Measurements from ENCODE around the gene DEDD2.

DNA sequence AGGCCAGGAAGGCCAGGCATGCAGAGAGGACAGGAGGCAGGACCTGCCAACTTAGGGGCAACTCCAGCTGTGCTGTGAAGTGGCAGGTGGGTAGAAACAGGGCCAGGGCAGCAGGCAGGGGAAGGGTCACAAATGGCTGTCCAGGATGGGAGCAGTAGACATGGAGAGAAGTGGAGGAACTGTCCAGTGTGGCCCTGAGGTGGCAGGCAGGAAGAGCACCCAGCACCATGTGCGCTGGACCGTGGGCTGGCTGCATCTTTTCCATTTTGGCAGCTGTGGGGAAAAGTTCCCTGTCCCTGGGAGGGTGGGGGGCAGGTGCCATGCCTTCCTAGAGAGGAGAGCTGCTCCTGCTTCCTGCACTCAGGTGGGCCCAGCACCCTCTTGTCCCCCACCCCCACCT, 13.8 kb downstream of the DEDD2 start:
- TF ChIP-seq POLR2AphosphoS5 (IDR thresholded peaks at IDR 0.05) (no peak), EZH2 (IDR thresholded peaks at IDR 0.05; ENCODE audit: borderline replicate concordance, insufficient read depth, low read length, poor library complexity, severe bottlenecking) (no peak), EP300 (conservative IDR thresholded peaks at IDR 0.05; ENCODE audit: poor library complexity, severe bottlenecking) (no peak), TAF1 (IDR thresholded peaks at IDR 0.05; ENCODE audit: low read depth) (no peak), RAD21 (conservative IDR thresholded peaks at IDR 0.05) (no peak)
- TF ChIP-seq, protein P1, sequence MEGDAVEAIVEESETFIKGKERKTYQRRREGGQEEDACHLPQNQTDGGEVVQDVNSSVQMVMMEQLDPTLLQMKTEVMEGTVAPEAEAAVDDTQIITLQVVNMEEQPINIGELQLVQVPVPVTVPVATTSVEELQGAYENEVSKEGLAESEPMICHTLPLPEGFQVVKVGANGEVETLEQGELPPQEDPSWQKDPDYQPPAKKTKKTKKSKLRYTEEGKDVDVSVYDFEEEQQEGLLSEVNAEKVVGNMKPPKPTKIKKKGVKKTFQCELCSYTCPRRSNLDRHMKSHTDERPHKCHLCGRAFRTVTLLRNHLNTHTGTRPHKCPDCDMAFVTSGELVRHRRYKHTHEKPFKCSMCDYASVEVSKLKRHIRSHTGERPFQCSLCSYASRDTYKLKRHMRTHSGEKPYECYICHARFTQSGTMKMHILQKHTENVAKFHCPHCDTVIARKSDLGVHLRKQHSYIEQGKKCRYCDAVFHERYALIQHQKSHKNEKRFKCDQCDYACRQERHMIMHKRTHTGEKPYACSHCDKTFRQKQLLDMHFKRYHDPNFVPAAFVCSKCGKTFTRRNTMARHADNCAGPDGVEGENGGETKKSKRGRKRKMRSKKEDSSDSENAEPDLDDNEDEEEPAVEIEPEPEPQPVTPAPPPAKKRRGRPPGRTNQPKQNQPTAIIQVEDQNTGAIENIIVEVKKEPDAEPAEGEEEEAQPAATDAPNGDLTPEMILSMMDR (IDR thresholded peaks at IDR 0.05; ENCODE audit: poor library complexity, severe bottlenecking) = no peak
- TF ChIP-seq, protein P2, sequence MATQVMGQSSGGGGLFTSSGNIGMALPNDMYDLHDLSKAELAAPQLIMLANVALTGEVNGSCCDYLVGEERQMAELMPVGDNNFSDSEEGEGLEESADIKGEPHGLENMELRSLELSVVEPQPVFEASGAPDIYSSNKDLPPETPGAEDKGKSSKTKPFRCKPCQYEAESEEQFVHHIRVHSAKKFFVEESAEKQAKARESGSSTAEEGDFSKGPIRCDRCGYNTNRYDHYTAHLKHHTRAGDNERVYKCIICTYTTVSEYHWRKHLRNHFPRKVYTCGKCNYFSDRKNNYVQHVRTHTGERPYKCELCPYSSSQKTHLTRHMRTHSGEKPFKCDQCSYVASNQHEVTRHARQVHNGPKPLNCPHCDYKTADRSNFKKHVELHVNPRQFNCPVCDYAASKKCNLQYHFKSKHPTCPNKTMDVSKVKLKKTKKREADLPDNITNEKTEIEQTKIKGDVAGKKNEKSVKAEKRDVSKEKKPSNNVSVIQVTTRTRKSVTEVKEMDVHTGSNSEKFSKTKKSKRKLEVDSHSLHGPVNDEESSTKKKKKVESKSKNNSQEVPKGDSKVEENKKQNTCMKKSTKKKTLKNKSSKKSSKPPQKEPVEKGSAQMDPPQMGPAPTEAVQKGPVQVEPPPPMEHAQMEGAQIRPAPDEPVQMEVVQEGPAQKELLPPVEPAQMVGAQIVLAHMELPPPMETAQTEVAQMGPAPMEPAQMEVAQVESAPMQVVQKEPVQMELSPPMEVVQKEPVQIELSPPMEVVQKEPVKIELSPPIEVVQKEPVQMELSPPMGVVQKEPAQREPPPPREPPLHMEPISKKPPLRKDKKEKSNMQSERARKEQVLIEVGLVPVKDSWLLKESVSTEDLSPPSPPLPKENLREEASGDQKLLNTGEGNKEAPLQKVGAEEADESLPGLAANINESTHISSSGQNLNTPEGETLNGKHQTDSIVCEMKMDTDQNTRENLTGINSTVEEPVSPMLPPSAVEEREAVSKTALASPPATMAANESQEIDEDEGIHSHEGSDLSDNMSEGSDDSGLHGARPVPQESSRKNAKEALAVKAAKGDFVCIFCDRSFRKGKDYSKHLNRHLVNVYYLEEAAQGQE (IDR thresholded peaks at IDR 0.05; ENCODE audit: borderline replicate concordance) = no peak
